Fibroblast of peridontal ligament (primary cell): Measurements from ENCODE around the gene AGFG2.
"Not testable (repeated sequence)": the region's sequence is repeated elsewhere in the genome, so short reads cannot be mapped to it uniquely, and the experiment has no call there.

Experiments used
- DNase-seq: peaks from one replicate; pipeline ENCODE4 v3.0.0-alpha.2; 2010; ENCODE audit errors: extremely low read depth

AGFG2 gene

GRCh38 chr7:100538654-100539435, at the start of gene AGFG2:
TSS of gene AGFG2 (plus strand) at chr7:100539203. CDS start at chr7:100539347, 144 bp downstream.
- DNase-seq: peak; percentile 99

DNA sequence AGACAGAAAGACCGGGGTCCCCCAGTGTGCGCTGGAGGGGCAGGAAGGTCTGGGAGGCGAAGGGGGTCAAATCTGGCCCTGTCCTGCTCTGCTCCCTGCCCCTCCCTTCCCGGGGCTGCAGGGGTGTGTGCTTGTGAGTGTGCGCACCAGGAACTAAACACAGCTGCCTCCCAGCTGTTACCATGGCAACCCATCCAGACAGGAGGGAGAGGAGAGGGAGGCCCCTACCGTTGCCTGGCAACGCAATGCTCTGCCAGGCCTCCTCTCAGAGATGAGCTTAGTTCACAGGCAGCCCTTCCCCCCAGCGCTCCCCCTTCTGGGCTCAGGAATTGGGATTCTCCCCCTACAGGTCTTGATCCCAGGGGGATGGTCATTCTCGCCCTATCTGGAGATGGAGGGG, 49.2 kb upstream of the AGFG2 start:
- DNase-seq: peak; percentile 81

DNA sequence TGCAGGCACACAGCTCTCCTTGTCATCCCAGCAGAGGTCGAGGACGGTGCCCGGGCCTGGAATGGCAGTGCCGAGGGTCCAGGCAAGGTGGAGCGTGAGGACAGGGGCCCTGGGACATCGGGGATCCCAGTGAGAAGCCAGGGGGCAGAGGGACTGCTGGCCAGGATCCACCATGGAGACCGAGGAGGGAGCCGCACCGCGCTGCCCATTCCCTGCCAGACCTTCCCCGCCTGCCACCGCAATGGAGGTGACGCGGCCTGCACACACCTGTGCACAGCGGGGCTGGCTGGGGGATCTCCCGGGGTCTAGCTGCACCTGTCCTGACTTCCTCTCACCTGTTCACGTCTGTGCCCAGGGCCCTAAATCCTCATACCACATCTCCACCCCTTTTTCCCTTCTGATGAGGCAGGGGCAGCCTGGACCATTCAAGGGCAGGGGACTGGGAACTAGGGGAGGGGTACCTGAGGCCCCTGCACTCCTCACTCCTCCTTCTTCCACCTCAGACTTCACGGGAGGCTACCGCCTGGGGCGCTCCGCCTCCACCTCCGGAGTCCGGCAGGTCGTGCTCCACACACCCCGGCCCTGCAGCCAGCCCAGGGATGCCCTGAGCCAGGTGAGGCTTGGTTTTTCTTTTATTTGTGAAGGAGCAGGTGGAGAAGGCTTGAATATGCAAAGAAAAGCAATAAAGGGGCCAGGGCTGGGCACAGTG, 48.4 kb upstream of the AGFG2 start:
- DNase-seq: no peak

GRCh38 chr7:100491192-100491578, 47.8 kb upstream of the AGFG2 start:
- DNase-seq: no peak

- DNase-seq: no peak
These were observed 46.1 kb upstream of the AGFG2 start for GRCh38 chr7:100492738-100493475.

- no peak for DNase-seq
These were observed 45.3 kb upstream of the AGFG2 start for GRCh38 chr7:100493476-100494264.

- DNase-seq: no peak
These were observed 42.5 kb upstream of the AGFG2 start for GRCh38 chr7:100496509-100496908.

DNA sequence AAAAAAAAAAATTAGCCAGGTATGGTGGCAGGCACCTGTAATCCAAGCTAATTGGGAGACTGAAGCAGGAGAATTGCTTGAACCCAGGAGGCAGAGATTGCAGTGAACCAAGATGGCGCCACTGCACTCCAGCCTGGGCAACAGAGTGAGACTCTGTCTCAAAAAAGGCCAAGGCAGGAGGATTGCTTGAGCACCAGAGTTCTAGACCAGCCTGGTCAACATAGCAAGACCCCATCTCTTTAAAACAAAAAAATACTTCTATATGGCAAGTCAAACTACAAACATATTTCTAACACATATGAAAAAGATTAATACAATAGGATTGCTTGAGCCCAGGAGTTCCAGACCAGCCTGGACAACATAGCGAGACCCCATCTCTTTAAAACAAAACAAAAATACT, 38.3 kb upstream of the AGFG2 start:
- DNase-seq: not testable (repeated sequence)

GRCh38 chr7:100504031-100504430, 35.0 kb upstream of the AGFG2 start:
- DNase-seq: not testable (repeated sequence)

DNA sequence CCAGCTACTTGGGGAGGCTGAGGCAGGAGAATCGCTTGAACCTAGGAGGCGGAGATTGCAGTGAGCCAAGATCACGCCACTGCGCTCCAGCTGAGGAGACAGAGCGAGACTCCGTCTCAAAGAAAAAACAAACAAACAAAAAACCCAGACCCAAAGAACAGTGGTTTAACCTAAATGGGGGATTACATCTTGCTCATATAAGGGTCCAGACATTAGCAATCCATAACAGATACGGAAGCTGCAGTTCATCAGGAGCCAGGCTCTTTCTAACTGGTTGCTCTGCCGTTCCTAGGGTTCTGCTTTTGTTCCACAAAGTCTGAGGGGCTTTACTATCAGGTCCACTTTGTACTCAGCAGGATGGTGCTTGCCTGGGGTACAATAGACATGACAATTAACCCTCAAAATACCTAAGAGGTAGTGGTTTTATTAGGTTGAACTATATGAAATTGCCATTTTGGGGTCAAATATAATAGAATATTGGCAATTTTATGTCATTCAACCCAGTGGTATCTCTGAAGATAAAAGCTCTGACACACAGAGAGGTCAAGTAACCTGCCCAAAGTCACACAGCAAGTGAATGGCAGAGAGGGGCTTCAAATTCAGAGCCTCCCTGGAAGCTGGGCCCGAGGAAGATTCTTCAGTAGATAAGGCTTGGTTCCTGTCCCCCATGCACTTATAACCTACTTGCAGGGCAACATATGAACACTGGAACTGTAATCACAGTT, 34.0 kb upstream of the AGFG2 start:
- DNase-seq: no peak

DNA sequence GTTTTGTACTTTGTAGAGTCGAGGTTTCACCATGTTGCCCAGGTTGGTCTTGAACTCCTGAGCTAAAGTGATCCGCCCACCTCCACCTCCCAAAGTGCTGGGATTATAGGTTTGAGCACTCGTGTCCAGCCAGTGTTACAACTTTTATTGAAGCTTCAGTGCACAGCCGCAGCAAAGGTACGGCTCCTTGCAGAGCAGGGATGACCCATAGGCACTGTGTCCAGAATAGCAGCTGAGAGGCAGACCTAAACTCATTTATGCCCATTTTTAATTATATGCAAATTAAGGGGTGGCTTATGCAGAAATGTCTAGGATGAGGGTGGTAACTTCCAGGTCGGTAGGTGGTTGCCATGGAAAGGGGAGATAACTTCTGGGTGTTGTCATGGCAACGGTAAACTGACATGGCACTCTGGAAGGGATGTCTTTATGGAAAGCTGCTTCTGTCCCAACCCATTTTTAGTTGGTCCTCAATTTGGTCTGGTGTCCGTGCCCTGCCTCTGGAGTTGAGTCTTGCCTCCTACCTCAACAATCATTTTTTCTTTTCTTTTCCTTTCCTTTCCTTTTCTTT, 32.6 kb upstream of the AGFG2 start:
- DNase-seq: no peak

GRCh38 chr7:100509231-100509630, 29.8 kb upstream of the AGFG2 start:
- DNase-seq: peak; percentile 80

- DNase-seq: no peak
These were observed 28.4 kb upstream of the AGFG2 start for GRCh38 chr7:100510437-100511239.

DNA sequence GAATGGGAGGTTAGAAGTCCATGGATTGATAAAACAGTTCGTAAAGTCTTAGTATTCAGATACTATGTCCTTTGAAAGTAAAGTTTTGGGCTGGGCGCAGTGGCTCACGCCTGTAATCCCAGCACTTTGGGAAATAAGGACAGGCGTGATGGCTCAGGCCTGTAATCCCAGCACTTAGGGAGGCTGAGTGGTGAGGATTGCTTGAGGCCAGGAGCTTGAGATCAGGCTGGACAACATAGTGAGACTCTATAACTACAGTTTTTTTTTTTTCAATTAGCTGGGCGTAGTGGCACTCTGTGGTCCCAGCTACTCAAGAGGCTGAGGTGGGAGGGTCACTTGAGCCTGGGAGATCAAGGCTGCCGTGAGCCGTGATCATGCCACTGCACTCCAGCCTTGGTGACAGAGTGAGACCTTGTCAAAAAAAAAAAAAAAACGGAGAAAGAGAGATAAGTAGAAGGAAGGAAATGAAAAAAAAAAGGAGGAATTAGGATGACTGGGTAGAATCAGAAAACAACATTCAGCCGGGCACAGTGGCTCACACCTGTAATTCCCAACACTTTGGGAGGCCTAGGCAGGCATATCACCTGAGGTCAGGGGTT, 25.7 kb upstream of the AGFG2 start:
- DNase-seq: no peak

- DNase-seq: peak; percentile 96
These were observed 23.9 kb upstream of the AGFG2 start for GRCh38 chr7:100515072-100515532.

DNA sequence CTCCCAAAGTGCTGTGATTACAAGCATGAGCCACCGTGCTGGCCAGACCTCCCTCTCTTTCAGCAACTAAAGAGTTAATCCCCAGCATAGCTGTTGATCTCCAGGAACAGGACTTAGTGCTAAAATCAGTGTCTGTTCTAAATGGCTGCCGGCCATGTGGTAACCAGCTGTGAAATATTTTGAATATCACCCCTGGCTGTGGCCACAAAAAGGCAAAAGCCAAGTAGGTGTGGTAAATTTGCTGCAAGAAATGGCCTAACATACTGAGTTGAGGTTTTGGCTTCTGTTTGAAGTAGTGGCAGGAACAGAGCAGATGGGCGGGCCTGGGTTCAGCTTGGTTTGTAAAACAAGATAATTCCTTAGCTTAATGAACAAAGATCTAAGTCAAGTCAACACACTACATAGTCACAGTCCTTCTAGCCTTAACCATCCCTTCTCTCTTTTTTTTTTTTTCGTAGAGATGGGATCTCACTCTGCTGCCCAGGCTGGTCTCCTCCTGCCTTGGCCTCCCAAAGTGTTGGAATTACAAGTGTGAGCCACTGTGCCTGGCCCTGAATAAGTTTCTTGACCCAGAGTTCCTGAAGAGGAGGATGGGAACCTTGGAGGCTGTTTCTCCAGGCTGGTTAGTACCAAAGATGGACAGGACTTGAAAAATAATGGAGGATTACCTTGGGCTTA, 22.7 kb upstream of the AGFG2 start:
- DNase-seq: peak; percentile 97

- no peak for DNase-seq
These were observed 21.7 kb upstream of the AGFG2 start for GRCh38 chr7:100517305-100517704.

- DNase-seq: no peak
These were observed 19.4 kb upstream of the AGFG2 start for GRCh38 chr7:100519580-100519979.

- DNase-seq: no peak
These were observed 18.9 kb upstream of the AGFG2 start for GRCh38 chr7:100520138-100520537.
